ENCODE results near the gene NFIX. TPM values are rescaled to one million over a fixed set of nuclear protein-coding genes. Genes with fewer than 3 reads are reported as not detected.

NFIX gene
- total and polyA plus RNA-seq, 2 of the 13 experiments (the other 11 are each of a cell fraction or from before 2014, with no cell fraction given): 3.4 to 5.4 TPM

DNA sequence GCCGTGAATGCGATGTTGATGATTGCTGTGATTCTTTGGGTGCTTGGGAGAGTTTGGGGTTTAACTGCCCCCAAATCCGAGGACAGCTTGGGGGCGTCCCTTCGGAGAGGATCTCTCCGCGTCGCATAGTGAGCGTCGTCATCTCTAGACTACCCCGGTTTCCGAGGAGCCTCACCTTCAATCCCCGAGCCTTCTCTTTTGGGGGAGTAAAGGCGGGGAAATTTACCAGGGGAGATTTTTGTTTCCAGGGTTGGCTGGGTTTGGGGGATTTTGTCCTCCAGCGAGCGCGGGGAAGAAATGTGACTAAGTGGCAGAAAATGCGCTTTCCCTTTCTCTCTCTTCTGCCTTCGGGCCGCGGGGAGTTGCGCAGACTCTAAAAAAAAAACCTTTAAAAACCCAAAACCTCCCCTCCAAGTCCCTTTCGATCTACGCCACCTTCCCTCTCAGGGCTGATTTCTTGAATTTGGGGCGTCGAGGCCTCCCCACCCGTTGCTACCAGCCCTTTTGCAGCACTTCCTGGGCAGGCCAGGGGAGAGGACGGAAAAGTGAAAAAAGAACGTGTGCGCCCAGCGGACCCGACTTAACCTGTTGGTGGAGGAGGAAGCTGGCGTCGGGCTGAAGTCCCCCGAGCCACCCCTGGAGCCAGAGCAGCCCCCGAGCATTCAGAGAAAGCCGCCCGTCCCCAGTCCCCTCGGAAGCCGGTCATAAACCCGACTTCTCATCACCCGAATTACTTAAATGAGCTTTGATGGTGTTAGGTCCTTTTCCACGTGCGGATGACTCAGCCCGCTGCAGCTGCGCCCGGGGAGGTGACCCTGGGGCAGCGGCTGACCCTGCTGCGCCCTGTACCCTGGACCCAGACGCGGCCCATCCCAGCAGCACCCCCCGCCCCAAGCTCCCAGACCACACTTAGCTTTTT, 17.7 kb downstream of the NFIX start (continued):
- TF ChIP-seq, protein P1, sequence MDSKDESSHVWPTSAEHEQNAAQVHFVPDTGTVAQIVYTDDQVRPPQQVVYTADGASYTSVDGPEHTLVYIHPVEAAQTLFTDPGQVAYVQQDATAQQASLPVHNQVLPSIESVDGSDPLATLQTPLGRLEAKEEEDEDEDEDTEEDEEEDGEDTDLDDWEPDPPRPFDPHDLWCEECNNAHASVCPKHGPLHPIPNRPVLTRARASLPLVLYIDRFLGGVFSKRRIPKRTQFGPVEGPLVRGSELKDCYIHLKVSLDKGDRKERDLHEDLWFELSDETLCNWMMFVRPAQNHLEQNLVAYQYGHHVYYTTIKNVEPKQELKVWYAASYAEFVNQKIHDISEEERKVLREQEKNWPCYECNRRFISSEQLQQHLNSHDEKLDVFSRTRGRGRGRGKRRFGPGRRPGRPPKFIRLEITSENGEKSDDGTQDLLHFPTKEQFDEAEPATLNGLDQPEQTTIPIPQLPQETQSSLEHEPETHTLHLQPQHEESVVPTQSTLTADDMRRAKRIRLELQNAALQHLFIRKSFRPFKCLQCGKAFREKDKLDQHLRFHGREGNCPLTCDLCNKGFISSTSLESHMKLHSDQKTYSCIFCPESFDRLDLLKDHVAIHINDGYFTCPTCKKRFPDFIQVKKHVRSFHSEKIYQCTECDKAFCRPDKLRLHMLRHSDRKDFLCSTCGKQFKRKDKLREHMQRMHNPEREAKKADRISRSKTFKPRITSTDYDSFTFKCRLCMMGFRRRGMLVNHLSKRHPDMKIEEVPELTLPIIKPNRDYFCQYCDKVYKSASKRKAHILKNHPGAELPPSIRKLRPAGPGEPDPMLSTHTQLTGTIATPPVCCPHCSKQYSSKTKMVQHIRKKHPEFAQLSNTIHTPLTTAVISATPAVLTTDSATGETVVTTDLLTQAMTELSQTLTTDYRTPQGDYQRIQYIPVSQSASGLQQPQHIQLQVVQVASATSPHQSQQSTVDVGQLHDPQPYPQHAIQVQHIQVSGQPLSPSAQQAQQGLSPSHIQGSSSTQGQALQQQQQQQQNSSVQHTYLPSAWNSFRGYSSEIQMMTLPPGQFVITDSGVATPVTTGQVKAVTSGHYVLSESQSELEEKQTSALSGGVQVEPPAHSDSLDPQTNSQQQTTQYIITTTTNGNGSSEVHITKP (CRISPR knock-in tag; IDR thresholded peaks at IDR 0.05; ENCODE audit: low read depth): no peak
- 0 out of 2 replicates have a peak, but pooled peaks have one; percentile 55 for TF ChIP-seq MXD4 (CRISPR knock-in tag; IDR thresholded peaks at IDR 0.05)
- TF ChIP-seq MYNN (CRISPR knock-in tag; IDR thresholded peaks at IDR 0.05; ENCODE audit: low read depth): no peak
- TF ChIP-seq, protein P2, sequence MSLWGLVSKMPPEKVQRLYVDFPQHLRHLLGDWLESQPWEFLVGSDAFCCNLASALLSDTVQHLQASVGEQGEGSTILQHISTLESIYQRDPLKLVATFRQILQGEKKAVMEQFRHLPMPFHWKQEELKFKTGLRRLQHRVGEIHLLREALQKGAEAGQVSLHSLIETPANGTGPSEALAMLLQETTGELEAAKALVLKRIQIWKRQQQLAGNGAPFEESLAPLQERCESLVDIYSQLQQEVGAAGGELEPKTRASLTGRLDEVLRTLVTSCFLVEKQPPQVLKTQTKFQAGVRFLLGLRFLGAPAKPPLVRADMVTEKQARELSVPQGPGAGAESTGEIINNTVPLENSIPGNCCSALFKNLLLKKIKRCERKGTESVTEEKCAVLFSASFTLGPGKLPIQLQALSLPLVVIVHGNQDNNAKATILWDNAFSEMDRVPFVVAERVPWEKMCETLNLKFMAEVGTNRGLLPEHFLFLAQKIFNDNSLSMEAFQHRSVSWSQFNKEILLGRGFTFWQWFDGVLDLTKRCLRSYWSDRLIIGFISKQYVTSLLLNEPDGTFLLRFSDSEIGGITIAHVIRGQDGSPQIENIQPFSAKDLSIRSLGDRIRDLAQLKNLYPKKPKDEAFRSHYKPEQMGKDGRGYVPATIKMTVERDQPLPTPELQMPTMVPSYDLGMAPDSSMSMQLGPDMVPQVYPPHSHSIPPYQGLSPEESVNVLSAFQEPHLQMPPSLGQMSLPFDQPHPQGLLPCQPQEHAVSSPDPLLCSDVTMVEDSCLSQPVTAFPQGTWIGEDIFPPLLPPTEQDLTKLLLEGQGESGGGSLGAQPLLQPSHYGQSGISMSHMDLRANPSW (CRISPR knock-in tag; IDR thresholded peaks at IDR 0.05; ENCODE audit: borderline replicate concordance): no peak
- TF ChIP-seq ZNF225 (CRISPR knock-in tag; IDR thresholded peaks at IDR 0.05): no peak
- no peak for TF ChIP-seq ZMAT3 (CRISPR knock-in tag; conservative IDR thresholded peaks at IDR 0.05)
- TF ChIP-seq, protein P3, sequence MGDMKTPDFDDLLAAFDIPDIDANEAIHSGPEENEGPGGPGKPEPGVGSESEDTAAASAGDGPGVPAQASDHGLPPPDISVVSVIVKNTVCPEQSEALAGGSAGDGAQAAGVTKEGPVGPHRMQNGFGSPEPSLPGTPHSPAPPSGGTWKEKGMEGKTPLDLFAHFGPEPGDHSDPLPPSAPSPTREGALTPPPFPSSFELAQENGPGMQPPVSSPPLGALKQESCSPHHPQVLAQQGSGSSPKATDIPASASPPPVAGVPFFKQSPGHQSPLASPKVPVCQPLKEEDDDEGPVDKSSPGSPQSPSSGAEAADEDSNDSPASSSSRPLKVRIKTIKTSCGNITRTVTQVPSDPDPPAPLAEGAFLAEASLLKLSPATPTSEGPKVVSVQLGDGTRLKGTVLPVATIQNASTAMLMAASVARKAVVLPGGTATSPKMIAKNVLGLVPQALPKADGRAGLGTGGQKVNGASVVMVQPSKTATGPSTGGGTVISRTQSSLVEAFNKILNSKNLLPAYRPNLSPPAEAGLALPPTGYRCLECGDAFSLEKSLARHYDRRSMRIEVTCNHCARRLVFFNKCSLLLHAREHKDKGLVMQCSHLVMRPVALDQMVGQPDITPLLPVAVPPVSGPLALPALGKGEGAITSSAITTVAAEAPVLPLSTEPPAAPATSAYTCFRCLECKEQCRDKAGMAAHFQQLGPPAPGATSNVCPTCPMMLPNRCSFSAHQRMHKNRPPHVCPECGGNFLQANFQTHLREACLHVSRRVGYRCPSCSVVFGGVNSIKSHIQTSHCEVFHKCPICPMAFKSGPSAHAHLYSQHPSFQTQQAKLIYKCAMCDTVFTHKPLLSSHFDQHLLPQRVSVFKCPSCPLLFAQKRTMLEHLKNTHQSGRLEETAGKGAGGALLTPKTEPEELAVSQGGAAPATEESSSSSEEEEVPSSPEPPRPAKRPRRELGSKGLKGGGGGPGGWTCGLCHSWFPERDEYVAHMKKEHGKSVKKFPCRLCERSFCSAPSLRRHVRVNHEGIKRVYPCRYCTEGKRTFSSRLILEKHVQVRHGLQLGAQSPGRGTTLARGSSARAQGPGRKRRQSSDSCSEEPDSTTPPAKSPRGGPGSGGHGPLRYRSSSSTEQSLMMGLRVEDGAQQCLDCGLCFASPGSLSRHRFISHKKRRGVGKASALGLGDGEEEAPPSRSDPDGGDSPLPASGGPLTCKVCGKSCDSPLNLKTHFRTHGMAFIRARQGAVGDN (CRISPR knock-in tag; IDR thresholded peaks at IDR 0.05): peak; percentile 94
- TF ChIP-seq, protein P4, sequence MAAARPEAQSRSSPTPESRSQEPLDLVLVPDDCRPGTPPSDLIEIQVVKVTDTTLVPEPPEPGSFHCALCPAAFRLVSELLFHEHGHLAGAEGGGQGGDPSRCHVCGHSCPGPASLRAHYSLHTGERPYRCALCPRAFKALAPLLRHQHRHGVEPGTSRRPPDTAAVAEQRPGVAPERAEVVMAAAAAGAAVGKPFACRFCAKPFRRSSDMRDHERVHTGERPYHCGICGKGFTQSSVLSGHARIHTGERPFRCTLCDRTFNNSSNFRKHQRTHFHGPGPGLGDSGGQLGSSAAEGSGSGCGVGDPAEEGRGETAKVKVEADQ (CRISPR knock-in tag; IDR thresholded peaks at IDR 0.05; ENCODE audit: borderline replicate concordance): no peak
- TF ChIP-seq, protein P5, sequence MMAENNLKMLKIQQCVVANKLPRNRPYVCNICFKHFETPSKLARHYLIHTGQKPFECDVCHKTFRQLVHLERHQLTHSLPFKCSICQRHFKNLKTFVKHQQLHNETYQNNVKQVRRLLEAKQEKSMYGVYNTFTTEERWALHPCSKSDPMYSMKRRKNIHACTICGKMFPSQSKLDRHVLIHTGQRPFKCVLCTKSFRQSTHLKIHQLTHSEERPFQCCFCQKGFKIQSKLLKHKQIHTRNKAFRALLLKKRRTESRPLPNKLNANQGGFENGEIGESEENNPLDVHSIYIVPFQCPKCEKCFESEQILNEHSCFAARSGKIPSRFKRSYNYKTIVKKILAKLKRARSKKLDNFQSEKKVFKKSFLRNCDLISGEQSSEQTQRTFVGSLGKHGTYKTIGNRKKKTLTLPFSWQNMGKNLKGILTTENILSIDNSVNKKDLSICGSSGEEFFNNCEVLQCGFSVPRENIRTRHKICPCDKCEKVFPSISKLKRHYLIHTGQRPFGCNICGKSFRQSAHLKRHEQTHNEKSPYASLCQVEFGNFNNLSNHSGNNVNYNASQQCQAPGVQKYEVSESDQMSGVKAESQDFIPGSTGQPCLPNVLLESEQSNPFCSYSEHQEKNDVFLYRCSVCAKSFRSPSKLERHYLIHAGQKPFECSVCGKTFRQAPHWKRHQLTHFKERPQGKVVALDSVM (CRISPR knock-in tag; IDR thresholded peaks at IDR 0.05): no peak
- TF ChIP-seq, protein P6, sequence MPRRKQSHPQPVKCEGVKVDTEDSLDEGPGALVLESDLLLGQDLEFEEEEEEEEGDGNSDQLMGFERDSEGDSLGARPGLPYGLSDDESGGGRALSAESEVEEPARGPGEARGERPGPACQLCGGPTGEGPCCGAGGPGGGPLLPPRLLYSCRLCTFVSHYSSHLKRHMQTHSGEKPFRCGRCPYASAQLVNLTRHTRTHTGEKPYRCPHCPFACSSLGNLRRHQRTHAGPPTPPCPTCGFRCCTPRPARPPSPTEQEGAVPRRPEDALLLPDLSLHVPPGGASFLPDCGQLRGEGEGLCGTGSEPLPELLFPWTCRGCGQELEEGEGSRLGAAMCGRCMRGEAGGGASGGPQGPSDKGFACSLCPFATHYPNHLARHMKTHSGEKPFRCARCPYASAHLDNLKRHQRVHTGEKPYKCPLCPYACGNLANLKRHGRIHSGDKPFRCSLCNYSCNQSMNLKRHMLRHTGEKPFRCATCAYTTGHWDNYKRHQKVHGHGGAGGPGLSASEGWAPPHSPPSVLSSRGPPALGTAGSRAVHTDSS (CRISPR knock-in tag; conservative IDR thresholded peaks at IDR 0.05): no peak
- no peak for TF ChIP-seq ZNF10 (CRISPR knock-in tag; IDR thresholded peaks at IDR 0.05; ENCODE audit: borderline replicate concordance, low read depth)
